Epithelial cell of proximal tubule (primary cell): Measurements from ENCODE around the gene ACKR1. TPM values are rescaled to one million over a fixed set of nuclear protein-coding genes. Genes with fewer than 3 reads are reported as not detected.

ENCODE experiments used
- DNase-seq: peaks from one replicate; pipeline ENCODE4 v3.0.0-alpha.2; 2011; ENCODE audit warnings: low read depth
- H3K4me3 ChIP-seq: 2 replicates; pipeline ENCODE4 v1.5.1; 2011; ENCODE audit warnings: low read depth, mild to moderate bottlenecking, low read length
- CTCF ChIP-seq: conservative IDR thresholded peaks from 2 replicates; pipeline ENCODE4 v1.5.1; 2012; ENCODE audit warnings: low read depth, mild to moderate bottlenecking, low read length
- total RNA-seq: library from RNA; depleted of rRNA; stranded (reverse); fragments of >200 nt; gene quantifications from 2 replicates; pipeline ENCODE4 v1.2.3, GENCODE V29; 2015

ACKR1 gene
- total RNA-seq, 1 donor from 2014 or later: not detected

GRCh38 chr1:159247266-159247665 is 42.6 kb downstream of the ACKR1 start:
- DNase-seq: no peak
- H3K4me3 ChIP-seq: no peak overlapping the region
- TF ChIP-seq CTCF: no peak

DNA sequence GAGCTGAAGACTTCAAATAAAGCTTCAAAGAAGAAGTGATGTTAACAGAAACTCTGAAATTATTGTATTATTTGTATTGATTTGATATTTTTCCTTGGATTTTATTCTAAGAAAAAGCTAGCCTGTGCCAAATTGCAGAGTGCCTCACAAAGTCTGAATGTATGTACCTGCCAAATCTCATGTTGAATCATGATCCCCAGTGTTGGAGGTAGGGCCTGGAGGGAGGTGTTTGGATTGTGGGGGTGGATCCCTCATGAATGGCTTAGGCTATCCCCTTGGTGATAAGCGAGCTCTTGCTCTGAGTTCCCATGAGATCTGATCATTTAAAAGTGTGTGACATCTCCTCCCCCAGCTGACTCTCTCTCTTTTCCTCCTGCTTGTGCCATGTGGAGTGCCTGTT is 43.6 kb downstream of the ACKR1 start:
- TF ChIP-seq CTCF: no peak
- no peak overlapping the region for H3K4me3 ChIP-seq
- no peak for DNase-seq

GRCh38 chr1:159250638-159251216 is 46.1 kb downstream of the ACKR1 start:
- H3K4me3 ChIP-seq: no peak overlapping the region
- peak; percentile 27 for TF ChIP-seq CTCF
- DNase-seq: no peak

Other genes starting within 250 kb of the ACKR1 start
- gene IFI16, start 195.0 kb upstream of the ACKR1 start, total RNA-seq: 8.0 and 11.4 TPM in 2 replicates
- gene AIM2, start 128.1 kb upstream of the ACKR1 start, total RNA-seq: 0.29 TPM in 1 of 2 replicates, not detected in the other
- not detected in 2 replicates for gene CADM3, start 33.3 kb upstream of the ACKR1 start, total RNA-seq
- gene FCER1A, start 97.5 kb downstream of the ACKR1 start, total RNA-seq: not detected in 2 replicates
- gene OR10J4, start 227.3 kb downstream of the ACKR1 start, total RNA-seq: not detected in 2 replicates
- not detected in 2 replicates for gene OR10J1, start 234.8 kb downstream of the ACKR1 start, total RNA-seq